GM12872 (cell line): Measurements from ENCODE around the gene TSC1.

Source experiments
- CTCF ChIP-seq: IDR thresholded peaks from 3 replicates; pipeline ENCODE4 v1.5.1; 2011; ENCODE audit warnings: low read depth, mild to moderate bottlenecking, low read length, moderate library complexity; ENCODE audit not compliant: insufficient read depth

The TSC1 gene

GRCh38 chr9:132878695-132879456, 65.5 kb downstream of the TSC1 start, which contains the start of gene SPACA9:
Gene SPACA9, plus strand, starts transcription at chr9:132878898. Its CDS starts 5,050 bp downstream, at chr9:132883948.
- TF ChIP-seq CTCF = no peak

DNA sequence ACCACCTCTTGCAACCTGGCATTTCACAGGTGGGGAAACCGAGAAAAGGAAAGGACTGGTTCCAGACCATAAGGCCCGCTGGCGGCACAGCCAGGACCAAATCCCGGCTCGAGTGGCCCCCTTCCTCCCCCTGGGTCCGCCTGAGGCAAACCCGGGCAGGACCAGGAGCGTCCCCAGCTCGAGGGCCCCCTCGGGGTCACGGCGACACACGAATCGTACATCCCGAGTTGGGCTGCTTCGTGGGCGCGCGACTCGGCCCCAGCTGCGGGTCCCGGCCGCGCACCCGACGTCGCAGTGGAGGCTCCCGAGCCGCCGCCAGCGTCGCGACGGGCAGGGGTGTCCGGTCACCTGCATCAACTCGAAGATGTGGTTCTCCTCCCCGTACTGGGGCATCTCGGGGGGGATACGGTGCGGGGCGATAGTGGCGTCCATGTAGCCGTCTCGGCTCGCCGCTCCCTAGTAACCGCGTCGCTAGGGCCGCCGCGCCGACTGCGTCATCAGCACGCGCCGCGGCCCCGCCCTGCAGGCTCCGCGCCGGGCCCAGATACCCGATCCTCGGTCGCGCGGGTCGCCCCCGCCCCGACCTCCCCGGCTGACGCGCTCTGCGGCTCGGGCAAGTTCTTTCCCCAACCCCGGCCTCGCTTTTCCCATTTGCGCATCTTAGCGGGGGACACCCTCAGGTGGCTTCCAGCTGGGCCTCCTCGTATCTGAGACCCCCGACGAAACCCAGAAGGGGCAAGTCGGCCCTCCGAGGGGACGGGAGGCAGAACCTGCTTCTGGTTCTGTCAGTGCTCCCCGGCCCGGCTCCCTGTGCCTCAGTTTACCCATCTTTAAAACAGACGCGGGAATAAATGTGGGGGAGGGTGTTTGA, 66.4 kb downstream of the TSC1 start, which contains the start of gene AK8:
Gene AK8 (minus strand): TSS at position 461 of the 871 bp plus-strand sequence. CDS start 29 bp downstream, at position 432.
- TF ChIP-seq CTCF = no peak

GRCh38 chr9:132877458-132877823, 67.0 kb downstream of the TSC1 start:
- no peak for TF ChIP-seq CTCF

GRCh38 chr9:132876849-132877248, 67.6 kb downstream of the TSC1 start:
- TF ChIP-seq CTCF = no peak

DNA sequence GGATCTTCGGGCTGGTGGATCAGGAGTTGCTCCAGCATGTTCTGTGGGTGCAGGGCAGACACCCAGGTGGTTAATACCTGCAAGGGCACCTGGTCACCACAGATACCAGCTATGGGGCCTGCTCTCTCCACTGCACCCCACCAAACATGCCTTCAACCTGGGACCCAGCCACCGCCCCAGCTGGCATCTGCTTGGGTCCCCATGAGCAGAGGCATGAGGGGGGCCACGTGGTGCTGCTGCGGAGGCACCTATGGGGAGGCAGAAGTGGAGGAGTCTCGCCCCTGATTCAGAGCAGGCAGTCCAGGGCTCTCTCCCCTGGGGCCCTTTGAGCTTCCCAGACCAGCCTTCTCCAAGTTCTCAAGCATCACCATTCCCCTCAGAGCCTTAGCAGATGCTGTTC, 69.3 kb downstream of the TSC1 start:
- TF ChIP-seq CTCF = no peak

DNA sequence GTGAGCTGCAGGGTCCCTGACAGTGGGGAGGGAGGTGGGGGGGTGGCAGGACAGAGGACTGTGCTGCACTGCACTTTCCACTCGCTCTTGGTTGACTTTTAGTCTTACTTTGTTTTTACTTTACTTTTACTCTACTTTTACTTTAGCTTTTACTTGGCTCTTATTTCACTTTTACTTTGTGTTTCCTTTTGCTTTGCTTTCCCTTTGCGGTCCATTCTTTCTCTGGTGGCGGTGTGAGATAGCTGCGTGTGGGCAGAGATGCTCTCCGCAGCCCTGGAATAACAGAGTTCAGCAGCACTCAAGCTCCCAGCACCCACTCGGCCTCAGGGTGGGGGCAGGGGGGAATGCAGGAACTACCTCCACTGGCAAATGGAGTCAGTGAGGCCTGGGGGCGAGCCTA, 71.0 kb downstream of the TSC1 start:
- no peak for TF ChIP-seq CTCF

DNA sequence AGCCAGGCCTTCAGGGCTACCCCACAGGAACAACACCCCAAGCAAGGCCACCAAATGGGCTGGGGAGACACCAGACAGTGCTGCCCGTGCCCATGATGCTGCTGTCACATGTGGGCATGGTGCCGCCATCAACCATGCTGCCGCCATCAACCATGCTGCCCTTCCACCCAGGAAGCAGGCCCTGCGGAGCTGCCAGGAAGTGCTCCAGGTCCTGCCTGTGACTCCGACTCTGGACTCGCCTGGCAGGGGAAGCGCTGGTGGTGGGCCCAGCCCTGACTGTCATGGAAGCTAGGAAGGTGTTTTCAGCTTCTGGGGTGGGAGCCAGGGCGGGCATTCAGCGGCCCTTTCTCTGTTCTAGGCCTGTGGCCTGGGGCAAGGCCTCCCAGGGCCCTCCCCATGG, 75.2 kb downstream of the TSC1 start:
- no peak for TF ChIP-seq CTCF
